ENCODE measurements around the gene TMPRSS13. TPM values are rescaled to one million over a fixed set of nuclear protein-coding genes. Genes with fewer than 3 reads are reported as not detected.

Gene TMPRSS13
- total RNA-seq, 2 donors from 2014 or later = 1.2 to 14.7 TPM

DNA sequence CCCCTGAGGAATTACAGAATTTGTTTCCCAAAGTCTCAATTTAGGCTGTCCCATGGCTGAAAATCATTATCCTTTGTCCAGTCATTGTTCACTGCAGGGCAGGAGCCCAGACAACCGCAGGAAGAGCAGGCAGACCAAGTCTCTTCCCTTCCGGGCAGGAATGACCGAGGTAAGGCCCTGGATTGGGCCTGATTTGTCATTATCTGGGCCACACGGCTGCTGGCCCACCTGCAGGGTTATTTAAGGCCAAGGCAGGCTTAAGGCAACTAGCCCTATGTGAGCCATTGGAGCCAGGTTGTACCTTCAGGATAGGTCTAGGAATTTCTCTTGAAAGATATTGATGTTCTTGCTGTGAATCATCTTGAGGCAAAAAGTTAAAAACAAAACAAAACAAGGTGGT is 47.2 kb upstream of the TMPRSS13 start:
- no peak overlapping the region for H3K4me3 ChIP-seq
- no peak for DNase-seq (ENCODE audit: low spot score)
- 94% methylated on average over 4 of the region's 4 CpGs for WGBS
- H3K27ac ChIP-seq = no peak overlapping the region
- no peaks in the 10 kb centered on the region for H3K36me3 ChIP-seq
- no peaks in the 10 kb centered on the region for H3K27me3 ChIP-seq (replicated peaks; ENCODE audit: insufficient read depth)
- no peaks in the 10 kb centered on the region for H3K9me3 ChIP-seq
- intact Hi-C loops (cut with DNase I) = no loop called here
- no peaks in the 10 kb centered on the region for H3K4me1 ChIP-seq (replicated peaks)
- TF ChIP-seq POLR2A (IDR thresholded peaks at IDR 0.05) (no peak), POLR2AphosphoS5 (IDR thresholded peaks at IDR 0.05) (no peak)
- TF ChIP-seq, protein P1, sequence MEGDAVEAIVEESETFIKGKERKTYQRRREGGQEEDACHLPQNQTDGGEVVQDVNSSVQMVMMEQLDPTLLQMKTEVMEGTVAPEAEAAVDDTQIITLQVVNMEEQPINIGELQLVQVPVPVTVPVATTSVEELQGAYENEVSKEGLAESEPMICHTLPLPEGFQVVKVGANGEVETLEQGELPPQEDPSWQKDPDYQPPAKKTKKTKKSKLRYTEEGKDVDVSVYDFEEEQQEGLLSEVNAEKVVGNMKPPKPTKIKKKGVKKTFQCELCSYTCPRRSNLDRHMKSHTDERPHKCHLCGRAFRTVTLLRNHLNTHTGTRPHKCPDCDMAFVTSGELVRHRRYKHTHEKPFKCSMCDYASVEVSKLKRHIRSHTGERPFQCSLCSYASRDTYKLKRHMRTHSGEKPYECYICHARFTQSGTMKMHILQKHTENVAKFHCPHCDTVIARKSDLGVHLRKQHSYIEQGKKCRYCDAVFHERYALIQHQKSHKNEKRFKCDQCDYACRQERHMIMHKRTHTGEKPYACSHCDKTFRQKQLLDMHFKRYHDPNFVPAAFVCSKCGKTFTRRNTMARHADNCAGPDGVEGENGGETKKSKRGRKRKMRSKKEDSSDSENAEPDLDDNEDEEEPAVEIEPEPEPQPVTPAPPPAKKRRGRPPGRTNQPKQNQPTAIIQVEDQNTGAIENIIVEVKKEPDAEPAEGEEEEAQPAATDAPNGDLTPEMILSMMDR (IDR thresholded peaks at IDR 0.05) = no peak

DNA sequence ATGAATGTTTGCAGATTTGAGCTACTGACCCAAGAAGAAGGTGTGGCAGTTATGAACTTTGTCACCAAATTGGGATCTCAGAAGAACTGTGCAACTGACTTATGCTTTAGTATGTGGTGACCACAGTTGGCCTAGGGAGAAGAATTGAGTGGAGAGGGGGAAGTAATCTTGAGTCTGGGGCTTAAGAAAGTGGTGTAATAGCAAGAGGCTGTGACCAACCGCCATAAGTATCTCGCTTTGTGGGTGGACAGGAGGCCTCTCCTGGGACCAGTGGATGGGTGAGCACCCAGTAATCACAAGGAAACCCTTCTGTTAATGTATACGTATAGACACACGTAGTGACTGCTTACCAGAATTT is 44.3 kb upstream of the TMPRSS13 start:
- no peaks in the 10 kb centered on the region for H3K9me3 ChIP-seq
- TF ChIP-seq POLR2A (IDR thresholded peaks at IDR 0.05) = no peak

DNA sequence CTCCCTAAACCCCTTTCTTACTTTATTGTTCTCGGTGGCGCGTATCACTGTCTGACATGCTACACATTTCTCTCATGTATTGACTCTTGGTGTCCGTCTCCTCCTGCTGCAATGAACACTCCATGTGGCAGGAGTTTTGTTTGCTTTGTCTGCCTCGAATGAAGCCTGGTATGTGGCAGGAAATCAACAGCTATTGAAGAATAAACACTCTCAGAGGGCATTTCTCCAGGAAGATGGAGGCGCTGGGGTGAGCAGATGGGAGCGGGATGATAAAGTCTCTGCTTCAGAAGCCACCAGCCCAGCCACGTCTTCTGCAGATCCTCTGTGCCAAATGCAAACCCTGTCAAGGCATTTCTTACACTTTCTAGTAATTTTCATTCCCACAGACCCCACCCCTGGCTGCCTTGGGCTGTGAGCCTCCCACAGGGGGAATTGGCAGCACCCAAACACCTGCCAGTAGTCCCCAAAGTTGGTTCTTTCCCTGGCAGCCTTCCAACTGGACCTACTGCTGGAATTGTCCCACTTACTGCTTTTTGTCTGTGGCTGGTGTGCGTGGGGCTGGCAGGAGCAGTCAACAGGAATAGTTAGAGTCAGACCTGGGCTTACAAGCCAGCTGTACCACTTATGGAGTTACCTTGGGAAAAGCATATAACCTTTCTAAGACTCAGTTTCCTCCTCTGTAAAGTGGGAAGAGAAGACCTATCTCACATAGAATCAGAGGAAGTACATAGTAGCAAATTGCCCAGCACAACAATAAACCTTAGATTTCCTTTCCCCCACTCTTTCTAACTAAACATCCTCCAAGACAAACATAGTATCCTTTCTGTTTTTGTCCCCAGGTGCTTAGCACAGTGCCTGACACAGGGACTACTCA is 43.7 kb upstream of the TMPRSS13 start:
- Histone ChIP-seq H3K4me1 (replicated peaks) (no peaks in the 10 kb centered on the region), H3K4me3 (no peak overlapping the region), H3K9me3 (no peaks in the 10 kb centered on the region), H3K36me3 (no peaks in the 10 kb centered on the region), H3K27ac (no peak overlapping the region), H3K27me3 (replicated peaks; ENCODE audit: insufficient read depth) (no peaks in the 10 kb centered on the region)
- TF ChIP-seq POLR2AphosphoS5 (IDR thresholded peaks at IDR 0.05) (peak; percentile 58), POLR2A (IDR thresholded peaks at IDR 0.05) (no peak)
- TF ChIP-seq, protein P1 (IDR thresholded peaks at IDR 0.05) = no peak
- 17% methylated on average over 9 of the region's 9 CpGs for WGBS
- intact Hi-C loops (cut with DNase I) = no loop called here
- peak; percentile 46 for DNase-seq (ENCODE audit: low spot score)

More for the DNA sequence above, 44.3 kb upstream of the TMPRSS13 start:
- no peak overlapping the region for H3K4me3 ChIP-seq
- intact Hi-C loops (cut with DNase I) = no loop called here
- H3K27me3 ChIP-seq (replicated peaks; ENCODE audit: insufficient read depth) = no peaks in the 10 kb centered on the region
- WGBS = 89% methylated on average over 4 of the region's 4 CpGs
- H3K4me1 ChIP-seq (replicated peaks) = no peaks in the 10 kb centered on the region
- H3K27ac ChIP-seq = no peak overlapping the region
- no peaks in the 10 kb centered on the region for H3K36me3 ChIP-seq
- DNase-seq (ENCODE audit: low spot score) = no peak

DNA sequence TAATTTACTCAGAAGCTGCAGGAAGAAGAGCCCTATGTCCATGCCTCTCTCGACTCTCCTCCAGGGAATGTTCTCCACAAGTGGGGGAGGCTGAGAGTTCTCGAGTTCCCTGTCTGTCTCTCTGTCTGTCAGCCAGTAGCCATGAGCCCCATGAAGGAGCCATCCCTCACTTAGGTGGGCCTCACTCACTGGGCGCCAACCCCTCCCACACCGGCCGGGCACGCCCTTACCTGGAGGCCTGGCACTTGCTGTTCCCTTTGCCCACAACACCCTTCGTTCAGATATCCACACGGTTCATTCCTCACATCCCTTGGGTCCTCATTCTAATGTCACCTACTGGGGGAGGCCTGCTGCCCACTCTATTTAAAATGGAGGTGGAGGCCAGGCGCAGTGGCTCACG is 42.8 kb upstream of the TMPRSS13 start:
- 87% methylated on average over 10 of the region's 10 CpGs for WGBS
- no peak for TF ChIP-seq POLR2AphosphoS5 (IDR thresholded peaks at IDR 0.05)
- no peak overlapping the region for H3K27ac ChIP-seq
- no peak overlapping the region for H3K4me3 ChIP-seq
- no peaks in the 10 kb centered on the region for H3K4me1 ChIP-seq (replicated peaks)
- intact Hi-C loops (cut with DNase I) = no loop called here
- H3K36me3 ChIP-seq = no peaks in the 10 kb centered on the region
- no peaks in the 10 kb centered on the region for H3K9me3 ChIP-seq
- no peaks in the 10 kb centered on the region for H3K27me3 ChIP-seq (replicated peaks; ENCODE audit: insufficient read depth)
- no peak for DNase-seq (ENCODE audit: low spot score)

DNA sequence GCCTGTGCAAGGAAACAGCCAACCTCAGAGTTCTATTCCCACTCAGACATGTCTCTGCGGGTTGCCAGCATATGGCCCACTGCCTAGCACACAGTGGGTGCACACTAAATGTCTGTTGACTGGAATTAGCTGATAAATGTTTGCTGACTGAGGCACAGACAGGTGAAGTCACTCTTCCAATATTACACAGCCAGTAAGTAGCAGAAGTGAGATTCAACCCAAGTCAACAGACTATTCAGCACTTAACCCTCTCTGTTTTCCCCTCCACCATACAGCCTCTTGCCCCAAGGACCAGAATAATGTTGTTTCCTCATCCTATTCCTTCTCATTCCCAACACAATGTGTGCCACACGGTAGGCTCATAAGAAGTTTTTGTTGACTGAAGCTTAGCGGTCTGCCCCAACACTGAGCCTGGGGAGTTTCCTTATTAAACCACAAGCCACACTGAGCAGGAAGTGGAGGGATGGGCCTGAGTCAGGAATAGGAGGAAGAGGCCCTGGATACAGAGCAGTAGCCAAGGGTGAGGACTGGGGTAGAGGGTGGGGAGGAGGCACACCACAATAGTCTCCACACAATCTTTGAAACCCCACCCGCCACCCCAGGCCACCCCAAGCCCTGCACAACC is 41.3 kb upstream of the TMPRSS13 start:
- TF ChIP-seq POLR2A (IDR thresholded peaks at IDR 0.05) = no peak
- TF ChIP-seq POLR2AphosphoS5 (IDR thresholded peaks at IDR 0.05) = no peak
- TF ChIP-seq, protein P1 (IDR thresholded peaks at IDR 0.05) = no peak
- intact Hi-C loops (cut with DNase I) = no loop called here
- 72% methylated on average over 4 of the region's 4 CpGs for WGBS
- no peak overlapping the region for H3K27ac ChIP-seq
- no peaks in the 10 kb centered on the region for H3K4me1 ChIP-seq (replicated peaks)
- no peak for DNase-seq (ENCODE audit: low spot score)
- H3K4me3 ChIP-seq = no peak overlapping the region
- H3K36me3 ChIP-seq = no peaks in the 10 kb centered on the region
- H3K9me3 ChIP-seq = no peaks in the 10 kb centered on the region
- H3K27me3 ChIP-seq (replicated peaks; ENCODE audit: insufficient read depth) = no peaks in the 10 kb centered on the region
